Measurements from ENCODE around the gene TVP23C. TPM values are rescaled to one million over a fixed set of nuclear protein-coding genes. Genes with fewer than 3 reads are reported as not detected.
"Not testable (repeated sequence)": the region's sequence is repeated elsewhere in the genome, so short reads cannot be mapped to it uniquely, and the experiment has no call there.

Gene TVP23C
- total RNA-seq (2021; fragmentation: NEBNext Ultra II Directional; extraction: Animal tissue kit (Norgen Biotek cat#: 25700)), result 9.6 and 10.0 TPM in 2 replicates
- 2.9 and 3.4 TPM in 2 replicates for polyA plus RNA-seq (2011; rRNA removed)
- polyA plus RNA-seq (2011; cell fraction: cytosol; rRNA removed), result 4.0 TPM
- polyA plus RNA-seq (2011; cell fraction: nucleus; rRNA removed), result 6.5 TPM
- 3.4 to 4.5 TPM (median 4.0 TPM) in 4 replicates for polyA plus RNA-seq (2012, experiment 1 of 2)
- polyA plus RNA-seq (2012, experiment 2 of 2), result 2.1 TPM
- polyA plus RNA-seq (2013, experiment 1 of 2), result 3.4 TPM
- 2.9 TPM for polyA plus RNA-seq (2013, experiment 2 of 2)
- polyA minus RNA-seq (2011; rRNA and poly(A)+ RNA removed), result 7.0 and 17.3 TPM in 2 replicates
- 11.4 TPM for polyA minus RNA-seq (2011; cell fraction: cytosol; rRNA and poly(A)+ RNA removed)
- polyA minus RNA-seq (2011; cell fraction: nucleus; rRNA and poly(A)+ RNA removed), result 42.2 TPM
- long read RNA-seq, experiment 1, partial matches to known transcripts, result 0 of 1 reads
- long read RNA-seq, experiment 1, other reads (novel, unspliced or antisense), result 1 of 1 reads
- long read RNA-seq, experiment 2, partial matches to known transcripts, result 0 of 1 reads
- long read RNA-seq, experiment 2, other reads (novel, unspliced or antisense), result 0 of 1 reads

GRCh38 chr17:15563375-15563857, at the start of gene TVP23C:
Gene TVP23C, minus strand, starts transcription at chr17:15563483. Its CDS starts 35 bp downstream, at chr17:15563448.
- H2AK5ac ChIP-seq (ENCODE audit: low read depth, low read length); H3K36me3 ChIP-seq (ENCODE audit: control insufficient read depth in 2 of 4, insufficient read depth in 4 of 4, low read length in 3 of 4); H4K20me1 ChIP-seq (replicated peaks in 1 of 2; ENCODE audit: control insufficient read depth in 1 of 2, insufficient read depth in 2 of 2, low read length in 2 of 2); H4K91ac ChIP-seq (replicated peaks; ENCODE audit: insufficient read length, low read length); H2AFZ ChIP-seq (ENCODE audit: low read length); H3K14ac ChIP-seq (ENCODE audit: insufficient read length); H3K18ac ChIP-seq (ENCODE audit: extremely low read depth, low read length); H3K56ac ChIP-seq (replicated peaks; ENCODE audit: insufficient read length, low read depth, low read length); CTCF ChIA-PET (ENCODE audit: partially characterized antibody); H3K9me3 ChIP-seq (ENCODE audit: insufficient read depth in 2 of 2, low read depth in 1 of 2, low read length in 1 of 2); H2BK120ac ChIP-seq (replicated peaks; ENCODE audit: low read depth, low read length); H2BK20ac ChIP-seq (ENCODE audit: low read length); H2BK15ac ChIP-seq (ENCODE audit: low read length); H2BK12ac ChIP-seq (ENCODE audit: low read depth, low read length); H2BK5ac ChIP-seq (ENCODE audit: low read depth, low read length); H3K79me1 ChIP-seq (ENCODE audit: low read depth, low read length); POLR2A ChIA-PET (ENCODE audit: partially characterized antibody); H3K79me2 ChIP-seq (ENCODE audit: control insufficient read depth in 1 of 2, insufficient read depth in 2 of 2, low read length in 2 of 2); H3K27me3 ChIP-seq (replicated peaks in 1 of 4; ENCODE audit: control insufficient read depth in 3 of 4, extremely low read depth in 1 of 4, insufficient read depth in 3 of 4, low read length in 3 of 4); H3K4me1 ChIP-seq (replicated peaks in 1 of 4; ENCODE audit: control insufficient read depth in 3 of 4, insufficient read depth in 4 of 4, low read length in 3 of 4); H4K5ac ChIP-seq (ENCODE audit: insufficient read length, low read depth, low read length); H3K4ac ChIP-seq (replicated peaks; ENCODE audit: insufficient read length, low read depth, low read length); H3K23me2 ChIP-seq (ENCODE audit: low read depth, low read length); FAIRE-seq; H3K23ac ChIP-seq (ENCODE audit: insufficient read length): not testable (repeated sequence)
- Histone ChIP-seq H3K4me2 (ENCODE audit: insufficient read depth in 1 of 2, low read depth in 2 of 2, low read length in 2 of 2) (peak within 1 kb of the TSS; percentile 46 to 50), H3K27ac (ENCODE audit: low read depth, low read length) (peak within 1 kb of the TSS; percentile 79; the same call in 1 of the 2 replicates), H3K9ac (replicated peaks in 1 of 4; ENCODE audit: extremely low read depth in 1 of 4, low read depth in 3 of 4, low read length in 3 of 4) (peak within 1 kb of the TSS in 3 of 4 experiments; percentile 51 to 70 (median 54); a peak in 6 of 7 replicates), H4K8ac (ENCODE audit: extremely low read depth, insufficient read depth, low read length) (peak within 1 kb of the TSS; percentile 89; the same call in 1 of the 2 replicates), H3K4me3 (ENCODE audit: extremely low read depth in 1 of 4, insufficient read depth in 2 of 4, low read depth in 3 of 4, low read length in 4 of 4) (peak within 1 kb of the TSS; percentile 23 to 71 (median 46); a peak in 6 of 8 replicates)
- no CpG with 5 or more reads among the region's 46 CpGs for WGBS, 2 experiments (ENCODE audit: extremely low coverage in 1 of 2, insufficient coverage in 1 of 2, insufficient read length in 1 of 2, insufficient replicate concordance in 2 of 2, low coverage in 1 of 2, low lambda C conversion rate in 2 of 2, missing lambda C conversion rate in 1 of 2)
- peak; percentile 79 to 86 for DNase-seq (ENCODE audit: low read depth in 1 of 2, low spot score in 2 of 2)
- TF ChIP-seq SIN3A (conservative IDR thresholded peaks at IDR 0.05 in 1 of 2, IDR thresholded peaks at IDR 0.05 in 1 of 2; ENCODE audit: low read depth in 1 of 2, low read length in 2 of 2), result 0 out of 4 replicates have a peak, but pooled peaks of 1 of the 2 experiments have one; percentile 40
- peak; percentile 96 for TF ChIP-seq POLR2AphosphoS5 (IDR thresholded peaks at IDR 0.05; ENCODE audit: low read depth, low read length)
- peak; percentile 90 for TF ChIP-seq TAF1 (IDR thresholded peaks at IDR 0.05; ENCODE audit: low read depth, low read length)
- 0 out of 3 replicates have a peak, but pooled peaks of 1 of the 2 experiments have one; percentile 15 for TF ChIP-seq EP300 (IDR thresholded peaks at IDR 0.05; ENCODE audit: borderline replicate concordance in 1 of 2, low read depth in 2 of 2, low read length in 2 of 2)
- TF ChIP-seq YY1 (IDR thresholded peaks at IDR 0.05; ENCODE audit: low read depth, low read length), result peak; percentile 86
- TF ChIP-seq TBP (IDR thresholded peaks at IDR 0.05; ENCODE audit: low read depth, low read length), result peak; percentile 82; the same call in 1 of the 2 replicates
- peak; percentile 83 for TF ChIP-seq CREB1 (IDR thresholded peaks at IDR 0.05)
- TF ChIP-seq POLR2A (IDR thresholded peaks at IDR 0.05; ENCODE audit: control extremely low read depth in 1 of 2, low read depth in 2 of 2, low read length in 2 of 2), result peak; percentile 85 to 96
- TF ChIP-seq PHF8 (conservative IDR thresholded peaks at IDR 0.05; ENCODE audit: low read depth, low read length), result peak; percentile 7; the same call in 1 of the 2 replicates
- TF ChIP-seq MAX (IDR thresholded peaks at IDR 0.05), result peak; percentile 55
